ENCODE data around the gene ZNF511.

ZNF511 gene

DNA sequence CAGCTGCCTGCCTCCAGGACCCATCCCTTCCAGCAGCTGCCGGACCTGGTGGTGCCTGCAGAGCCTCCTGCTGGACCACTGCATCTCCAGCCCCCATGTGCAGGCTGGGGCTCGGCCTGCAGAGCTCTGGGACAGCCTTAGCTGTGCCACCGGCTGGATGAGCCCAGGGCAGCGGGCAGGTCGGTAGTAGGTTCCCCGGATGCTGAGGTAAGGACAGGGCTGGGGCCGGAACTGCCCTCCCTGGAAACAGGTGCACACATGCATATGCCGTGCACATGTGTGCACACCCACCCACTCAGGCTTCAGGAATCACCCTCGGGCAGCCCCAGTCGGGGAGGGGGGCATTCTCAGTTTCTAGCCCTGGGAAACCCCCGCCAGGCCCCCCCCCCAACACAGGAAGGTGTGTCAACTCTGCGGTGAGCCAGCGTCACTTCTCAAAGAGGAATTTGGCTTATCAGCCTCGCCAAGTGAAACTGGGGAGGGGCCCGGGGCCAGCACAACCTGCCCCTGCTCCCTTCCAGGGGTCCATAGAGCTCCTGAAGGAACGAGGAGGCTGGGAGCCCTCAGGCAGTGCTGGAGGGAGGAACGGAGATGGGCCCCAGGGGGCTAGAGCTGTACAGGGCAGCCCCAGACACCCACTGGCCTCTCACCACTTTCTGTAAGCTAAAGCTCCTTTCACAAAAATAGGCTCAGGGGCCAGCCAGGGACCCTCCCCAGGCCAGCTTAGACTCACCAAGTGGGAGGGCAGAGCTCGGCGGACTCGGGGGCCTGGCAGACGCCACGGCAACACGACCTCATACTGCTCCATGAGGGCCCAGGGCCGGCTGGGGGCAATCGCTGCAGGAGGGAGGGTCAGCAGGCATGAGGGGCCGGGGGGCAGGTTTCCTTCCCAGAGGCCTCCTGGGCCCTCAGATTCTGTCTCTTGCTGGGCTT lies 33.7 kb upstream of the ZNF511 start:
- no peak for DNase-seq

DNA sequence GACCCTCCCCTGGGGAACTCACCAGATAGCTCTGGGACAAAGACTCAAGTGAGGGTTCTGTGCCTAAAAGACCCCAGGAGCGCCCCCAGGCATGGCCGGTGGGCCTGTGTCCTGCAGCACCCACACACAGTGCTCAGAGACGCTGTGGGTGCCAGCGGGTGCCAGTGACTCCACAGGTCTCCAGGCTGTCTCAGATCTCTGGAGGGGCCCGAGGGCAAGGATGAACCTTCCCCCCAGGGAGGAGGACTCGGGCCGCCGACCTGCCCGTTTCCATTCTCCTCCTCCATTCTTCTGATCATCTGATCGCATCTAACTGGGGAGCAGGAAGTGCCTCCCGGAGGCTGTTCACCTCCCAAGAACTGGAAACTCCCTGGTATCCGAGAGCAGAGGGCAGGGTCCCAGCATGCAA lies 33.0 kb upstream of the ZNF511 start:
- no peak for DNase-seq

DNA sequence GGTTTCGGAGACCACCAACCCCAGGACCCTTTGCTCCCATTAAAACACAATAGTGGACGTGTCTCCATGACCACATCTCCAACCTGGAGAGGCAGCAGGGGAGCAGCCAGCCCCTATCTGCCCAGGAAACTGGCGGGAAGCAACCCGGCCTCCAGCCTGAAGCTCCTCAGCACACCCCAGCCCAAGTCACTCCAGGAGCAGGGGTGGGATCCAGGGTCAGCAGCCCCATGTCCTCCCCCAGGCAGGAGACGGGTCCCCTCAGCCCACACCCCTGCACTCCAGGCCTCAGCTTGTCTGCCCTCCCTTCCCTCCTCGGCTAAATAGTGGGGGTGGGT lies 32.6 kb upstream of the ZNF511 start:
- no peak for DNase-seq

DNA sequence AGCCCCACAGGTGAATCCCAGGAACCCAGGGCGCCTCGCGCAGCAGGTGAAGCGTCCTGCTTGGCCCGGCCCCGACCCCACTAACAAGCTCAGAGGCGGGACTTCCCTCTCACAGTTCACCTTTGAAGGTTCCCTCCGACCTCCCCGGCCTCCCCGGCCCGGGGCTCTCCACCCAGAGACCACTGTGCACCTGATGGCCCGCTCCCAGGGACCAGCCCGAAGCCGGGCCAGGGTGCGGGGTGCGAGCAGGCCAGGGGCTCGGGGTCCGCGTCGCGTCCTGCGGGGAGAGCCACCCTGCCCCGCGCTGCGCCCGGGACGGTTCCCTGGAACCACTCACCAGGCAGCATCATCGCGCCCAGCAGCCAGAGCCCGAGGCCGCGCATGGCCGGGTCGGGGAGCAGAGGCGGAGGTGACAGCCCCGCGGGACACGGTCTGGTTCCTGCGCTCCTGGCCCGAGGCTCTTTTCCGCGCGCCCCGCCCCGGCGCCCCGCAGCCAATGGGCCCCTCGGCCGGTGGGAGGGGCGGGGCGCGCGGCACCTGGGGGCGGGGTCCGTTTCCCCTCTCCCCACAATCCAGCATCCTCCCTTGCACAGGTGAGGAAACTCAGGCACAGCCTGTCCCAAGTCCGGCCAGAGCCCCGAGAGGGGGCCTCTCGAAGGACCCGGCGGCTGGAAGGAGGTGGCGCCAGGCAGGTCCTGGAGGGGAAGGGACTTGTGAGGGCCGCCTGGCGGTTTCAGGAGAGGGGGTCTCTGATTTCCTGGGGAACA lies 32.1 kb upstream of the ZNF511 start, which contains the start of gene ADAM8:
ADAM8 (minus strand) TSS at position 434 of the 767 bp plus-strand sequence; CDS start at position 383, 51 bp downstream.
- DNase-seq = no peak

DNA sequence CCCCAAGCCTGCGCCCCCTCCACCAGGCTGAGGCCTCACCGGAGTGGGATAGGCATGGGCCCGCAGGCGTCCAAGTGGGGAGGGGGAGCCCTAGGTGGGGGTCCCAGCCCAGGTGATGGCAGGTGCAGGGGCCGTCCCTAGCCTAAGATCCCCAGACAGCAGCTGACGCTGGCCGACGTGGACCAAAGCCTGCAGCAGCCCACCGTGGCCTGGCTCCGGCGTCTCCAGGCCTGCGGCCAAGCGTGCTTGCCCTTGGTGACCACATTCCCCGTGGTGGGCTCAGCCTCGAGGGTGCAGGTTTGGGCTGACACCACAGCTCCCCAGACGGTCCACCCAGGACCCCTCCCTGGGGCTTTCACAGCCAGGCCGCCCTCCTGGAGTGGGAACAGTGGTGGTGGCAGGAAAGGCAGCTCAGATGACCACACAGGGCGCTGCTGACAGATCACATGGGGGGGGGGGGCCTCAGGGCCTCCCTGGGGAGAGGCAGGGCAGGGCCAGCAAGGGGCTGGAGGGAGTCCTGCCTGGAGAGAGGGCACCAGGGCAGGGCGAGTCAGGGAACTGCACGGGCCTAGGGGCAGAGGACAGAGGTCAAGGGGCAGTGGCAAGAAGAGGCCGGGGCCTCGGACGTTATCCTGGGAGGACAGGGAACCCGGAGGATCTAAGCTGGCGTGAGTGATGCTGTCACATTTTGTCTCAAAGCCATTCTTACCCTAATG lies 31.3 kb upstream of the ZNF511 start:
- DNase-seq = no peak

DNA sequence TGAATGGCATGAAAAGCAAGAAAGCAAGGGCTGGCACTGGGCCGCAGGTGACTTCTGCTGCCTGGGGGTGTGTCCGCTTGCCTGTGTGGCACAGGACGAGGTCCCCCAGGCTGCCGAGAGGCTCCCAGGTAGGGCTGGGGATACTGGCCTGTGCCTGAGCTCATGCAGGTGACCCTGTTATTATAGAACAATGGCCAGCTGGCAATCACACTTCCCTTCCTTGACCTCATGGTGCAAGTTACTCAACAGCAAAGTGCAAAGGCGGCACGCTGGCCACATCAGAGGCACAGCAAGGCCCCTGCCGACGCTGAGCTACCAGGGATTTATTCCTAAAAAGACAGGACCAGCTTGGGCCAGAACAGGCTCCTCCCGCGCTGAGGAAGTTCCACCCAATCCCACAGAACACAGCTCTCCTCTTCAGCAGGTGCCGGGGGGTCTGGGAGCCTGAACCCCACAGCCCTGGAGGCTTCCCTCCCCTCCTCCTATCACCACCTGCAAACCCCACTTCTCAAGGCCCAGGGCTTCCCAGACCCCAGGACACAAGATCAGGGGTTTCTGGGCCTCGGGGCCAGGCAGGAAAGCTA lies 30.6 kb upstream of the ZNF511 start:
- no peak for DNase-seq

DNA sequence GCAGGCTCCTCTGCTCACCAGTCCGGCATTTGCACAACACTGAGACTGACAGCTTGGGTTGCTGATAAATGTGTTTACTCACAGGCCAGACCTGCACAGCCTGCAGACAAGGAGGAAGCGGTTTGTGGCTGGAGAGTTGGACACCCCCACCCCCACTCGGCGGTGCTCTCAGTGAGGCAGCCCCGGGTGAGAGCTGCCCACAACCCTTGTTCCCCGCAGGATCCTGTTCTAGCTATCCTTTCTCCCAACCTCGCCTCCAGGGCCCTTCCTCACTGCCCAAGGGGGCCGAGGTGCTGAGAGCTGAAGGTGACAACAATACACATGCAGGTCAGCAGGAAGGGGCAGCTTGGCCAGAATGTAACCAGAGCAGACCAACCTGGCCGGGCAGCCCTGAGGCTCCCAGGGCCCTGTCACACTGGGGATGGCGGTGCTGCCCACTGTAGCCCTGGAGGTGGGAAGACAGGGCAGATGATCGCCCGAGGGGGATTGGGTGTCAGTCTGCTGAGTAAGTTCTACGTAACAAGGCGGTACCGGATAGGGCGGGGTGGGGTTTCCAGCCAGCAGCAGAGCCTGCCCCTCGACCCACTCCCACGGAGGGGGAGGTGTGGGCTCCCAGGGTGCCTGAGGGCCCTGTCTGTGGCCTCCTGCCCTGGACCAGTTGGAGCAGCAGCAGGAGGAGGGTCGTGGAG lies 30.0 kb upstream of the ZNF511 start:
- DNase-seq = no peak

DNA sequence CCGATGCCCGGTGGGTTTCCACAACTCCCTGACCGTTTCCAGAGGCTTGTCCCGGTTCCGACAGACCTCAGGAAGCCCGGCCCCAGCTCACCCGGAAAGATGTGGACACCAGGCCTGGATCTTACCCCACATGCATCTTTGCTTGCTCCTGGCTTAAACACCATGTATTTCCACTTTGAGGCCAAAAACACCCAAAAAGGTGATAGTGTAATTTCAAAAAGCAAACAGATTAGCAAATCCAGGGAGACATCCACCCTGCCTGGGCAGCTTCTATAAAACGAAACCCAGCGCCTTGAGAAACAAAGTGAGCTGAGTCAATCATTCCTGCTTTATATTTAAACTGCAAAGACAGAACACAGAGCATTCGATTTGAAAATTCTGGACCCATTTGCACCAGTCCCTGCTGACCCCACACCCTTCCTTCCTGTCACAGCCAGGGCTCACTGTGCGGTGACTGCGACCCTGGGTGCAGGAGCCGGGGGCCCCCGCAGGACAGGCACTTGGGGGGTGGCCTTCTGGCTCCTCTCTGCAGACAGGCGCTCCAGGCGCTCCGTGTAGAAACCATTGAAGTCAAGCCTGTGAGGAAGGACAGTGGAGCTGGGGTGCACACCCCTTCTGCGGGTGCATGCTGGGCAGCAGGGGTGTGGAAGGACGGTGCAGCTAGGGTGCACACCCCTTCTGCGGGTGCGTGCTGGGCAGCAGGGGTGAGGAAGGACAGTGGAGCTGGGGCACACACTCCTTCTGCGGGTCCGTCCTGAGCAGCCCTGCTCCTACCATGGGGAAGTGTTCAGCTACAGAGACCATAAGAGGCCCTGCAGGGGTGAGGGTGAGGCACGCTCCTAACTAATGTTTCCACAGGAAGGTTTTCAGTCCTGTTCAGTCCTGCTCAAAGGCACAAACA lies 29.1 kb upstream of the ZNF511 start:
- DNase-seq = no peak

DNA sequence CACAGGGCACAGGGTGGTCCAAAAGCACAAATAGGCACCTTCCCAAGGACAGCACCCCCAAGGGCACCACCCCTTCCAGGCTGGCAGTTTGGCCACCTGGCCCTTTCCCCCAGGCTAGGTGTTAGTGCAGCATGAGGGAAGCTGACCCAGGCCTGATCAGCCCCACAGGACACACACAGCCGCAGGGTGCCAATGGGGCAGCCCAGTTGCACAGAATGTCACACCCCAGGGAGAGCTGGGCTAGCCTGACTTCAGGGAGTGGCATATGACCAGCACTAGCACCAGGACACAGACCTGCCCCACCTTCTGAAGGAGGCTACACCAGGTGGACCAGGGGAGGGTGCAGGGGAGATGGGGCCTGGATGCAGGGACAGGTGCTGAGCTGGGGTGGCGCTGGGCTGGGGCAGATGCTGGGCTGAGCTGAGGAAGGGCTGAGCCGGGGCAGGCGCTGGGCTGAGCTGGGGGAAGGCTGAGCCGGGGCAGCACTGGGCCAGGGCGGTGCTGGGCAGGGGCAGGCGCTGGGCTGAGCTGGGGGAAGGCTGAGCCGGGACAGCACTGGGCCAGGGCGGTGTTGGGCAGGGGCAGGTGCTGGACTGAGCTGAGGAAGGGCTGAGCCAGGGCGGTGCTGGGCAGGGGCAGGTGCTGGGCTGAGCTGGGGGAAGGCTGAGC lies 28.2 kb upstream of the ZNF511 start:
- DNase-seq = no peak

DNA sequence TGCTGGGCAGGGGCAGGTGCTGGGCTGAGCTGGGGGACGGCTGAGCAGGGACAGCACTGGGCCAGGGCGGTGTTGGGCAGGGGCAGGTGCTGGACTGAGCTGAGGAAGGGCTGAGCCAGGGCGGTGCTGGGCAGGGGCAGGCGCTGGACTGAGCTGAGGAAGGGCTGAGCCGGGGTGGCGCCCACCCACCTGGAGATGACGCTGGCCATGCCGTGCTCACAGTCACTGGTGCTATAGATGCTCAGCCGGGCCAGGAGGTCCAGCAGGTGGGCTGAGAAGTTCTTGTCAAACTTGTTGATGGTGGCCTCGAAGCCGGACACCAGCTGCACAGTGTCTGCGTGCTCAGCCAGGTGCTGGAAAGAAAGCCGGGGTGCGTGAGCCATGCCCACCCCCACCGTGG lies 27.6 kb upstream of the ZNF511 start:
- no peak for DNase-seq

DNA sequence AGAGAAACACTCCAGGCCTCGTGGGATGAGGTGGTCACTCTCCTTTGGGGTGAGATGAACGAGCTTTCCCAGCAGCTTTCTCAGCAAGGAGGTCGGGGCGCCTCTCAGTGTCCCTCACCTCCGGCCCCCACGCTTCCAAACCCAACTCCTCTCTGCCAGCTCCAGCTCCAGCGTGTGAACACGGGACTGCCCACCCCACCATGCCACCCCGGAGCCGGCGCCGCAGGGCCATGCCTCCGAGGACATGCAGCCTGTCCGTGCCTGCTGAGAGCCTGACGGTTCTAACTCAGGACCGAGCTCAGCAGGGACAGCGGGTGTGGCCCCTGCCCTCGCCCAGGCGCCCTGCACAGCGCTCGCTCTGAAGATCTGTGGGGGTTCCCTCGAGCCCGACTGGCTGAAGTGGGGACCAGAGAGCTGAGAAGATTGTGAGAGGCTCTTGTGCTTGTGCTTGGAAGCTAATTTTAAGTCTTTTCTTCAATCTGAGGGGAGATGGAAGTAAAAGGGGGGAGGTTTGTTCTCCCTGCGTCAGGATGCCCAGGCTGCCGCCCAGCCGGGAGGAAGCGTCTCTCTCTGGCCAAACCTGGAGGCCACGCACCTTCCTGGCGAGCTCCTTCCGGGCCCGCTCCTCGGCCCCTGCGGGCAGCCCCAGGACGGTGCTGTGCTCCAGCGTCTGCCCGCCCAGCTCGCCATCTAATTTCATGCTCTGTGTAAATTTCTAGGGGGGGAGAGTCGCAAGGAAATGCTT lies 26.9 kb upstream of the ZNF511 start:
- no peak for DNase-seq

DNA sequence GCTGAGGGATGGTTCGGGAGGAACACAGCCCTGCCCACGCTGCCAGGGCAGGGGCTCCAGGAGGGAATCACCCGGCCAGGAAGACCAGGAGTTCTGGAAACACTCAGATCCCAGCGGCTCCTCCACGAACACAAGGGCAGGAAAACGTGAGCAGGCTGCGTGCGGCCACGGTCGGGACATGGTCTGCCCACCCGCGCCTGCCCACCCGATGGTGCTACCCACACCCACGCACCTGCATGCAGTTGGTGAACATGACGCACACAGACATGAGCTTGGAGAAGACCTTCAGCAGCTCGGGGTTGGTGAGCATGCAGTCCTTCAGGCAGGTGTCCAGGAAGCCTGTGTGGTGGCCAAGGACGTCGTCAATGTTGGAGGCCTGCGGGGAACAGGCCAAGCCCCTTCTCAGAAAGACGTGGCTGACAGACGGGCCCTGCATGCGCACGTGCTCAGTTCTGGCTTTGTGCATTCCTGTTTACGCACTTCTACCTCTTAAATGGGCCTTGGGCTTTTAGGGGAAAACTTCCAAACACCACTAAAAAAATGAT lies 25.8 kb upstream of the ZNF511 start:
- no peak for DNase-seq

DNA sequence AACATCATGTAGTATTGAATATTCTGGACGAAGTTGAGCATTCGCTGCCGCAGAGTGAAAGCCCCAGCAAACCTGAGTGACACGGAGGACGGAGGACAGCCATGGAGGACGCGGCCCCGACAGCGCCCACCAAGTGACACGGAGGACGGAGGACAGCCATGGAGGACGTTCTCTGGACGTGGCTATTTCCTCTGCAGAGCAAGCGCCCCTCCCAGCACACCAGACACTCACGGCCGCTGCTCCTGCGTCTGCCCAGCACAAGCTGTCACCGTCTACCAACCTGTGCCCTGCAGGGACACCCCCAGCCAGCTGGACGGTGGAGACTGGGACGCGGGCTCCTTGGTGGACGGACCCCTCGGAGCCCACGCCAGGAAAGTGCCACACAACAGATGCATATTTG lies 24.8 kb upstream of the ZNF511 start:
- no peak for DNase-seq

DNA sequence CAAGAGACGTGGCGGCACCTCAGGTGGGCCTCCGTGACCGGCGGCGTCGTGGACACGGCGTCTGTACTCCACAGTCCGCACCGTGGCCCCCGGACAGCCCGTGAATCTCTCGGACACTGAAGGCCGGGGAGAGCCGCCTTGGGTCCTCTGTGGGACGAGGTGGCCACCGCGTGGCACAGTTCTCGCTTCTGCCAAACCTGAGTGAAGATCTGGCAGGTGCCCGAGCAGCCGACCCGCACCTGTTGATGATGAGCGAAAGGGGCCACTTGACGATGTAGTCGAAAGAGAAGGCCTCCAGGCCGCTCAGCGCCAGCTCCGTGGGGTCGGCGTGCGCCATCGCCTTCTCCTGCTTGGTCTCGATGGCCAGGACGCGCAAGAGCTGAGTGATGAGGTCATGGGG lies 23.5 kb upstream of the ZNF511 start:
- no peak for DNase-seq

DNA sequence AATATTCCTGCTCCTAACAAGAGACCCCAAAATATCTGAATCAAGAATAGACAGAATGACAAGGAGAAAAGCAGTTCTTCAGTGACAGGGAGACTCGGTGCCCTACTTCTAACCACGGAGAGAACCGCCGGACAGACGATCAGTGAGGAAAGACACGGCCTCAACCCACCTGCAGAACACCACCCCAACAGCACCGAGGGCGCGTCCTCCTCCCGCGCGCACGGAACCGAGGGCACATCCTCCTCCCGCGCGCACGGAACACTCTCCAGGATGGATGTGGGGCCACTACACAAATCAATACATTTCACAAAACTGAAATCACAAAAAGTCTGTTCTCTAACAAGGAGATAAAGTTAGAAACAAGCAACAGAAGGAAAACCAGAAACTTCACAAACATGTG lies 22.3 kb upstream of the ZNF511 start:
- DNase-seq = no peak

DNA sequence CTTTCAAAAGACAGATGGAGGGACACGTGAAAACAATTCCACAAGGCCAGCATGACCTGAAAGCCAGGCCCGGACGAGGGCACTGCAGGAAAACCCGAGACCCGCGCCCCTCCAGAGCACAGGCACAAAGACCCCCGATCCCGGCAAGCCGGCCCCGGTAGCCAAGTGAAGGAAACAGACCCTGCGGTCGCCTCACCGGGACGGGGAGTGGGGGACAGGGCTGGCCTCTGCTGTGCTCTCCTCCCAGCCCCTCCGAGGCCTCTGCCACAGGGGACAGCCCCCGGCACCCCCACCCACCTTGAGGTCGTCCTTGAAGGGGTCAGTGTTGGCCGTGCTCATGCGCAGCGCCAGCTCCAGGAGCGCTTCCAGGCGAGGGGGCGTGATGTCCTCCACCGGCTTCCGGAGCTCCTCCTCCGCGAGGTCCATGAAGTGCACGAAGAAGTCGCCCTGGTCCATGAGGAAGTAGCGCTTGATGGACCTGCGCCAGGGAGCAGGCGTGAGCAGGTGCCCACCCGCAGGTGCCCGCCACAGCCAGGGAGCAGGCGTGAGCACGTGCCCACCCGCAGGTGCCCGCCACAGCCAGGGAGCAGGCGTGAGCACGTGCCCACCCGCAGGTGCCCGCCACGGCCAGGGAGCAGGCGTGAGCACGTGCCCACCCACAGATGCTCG lies 20.7 kb upstream of the ZNF511 start:
- no peak for DNase-seq

DNA sequence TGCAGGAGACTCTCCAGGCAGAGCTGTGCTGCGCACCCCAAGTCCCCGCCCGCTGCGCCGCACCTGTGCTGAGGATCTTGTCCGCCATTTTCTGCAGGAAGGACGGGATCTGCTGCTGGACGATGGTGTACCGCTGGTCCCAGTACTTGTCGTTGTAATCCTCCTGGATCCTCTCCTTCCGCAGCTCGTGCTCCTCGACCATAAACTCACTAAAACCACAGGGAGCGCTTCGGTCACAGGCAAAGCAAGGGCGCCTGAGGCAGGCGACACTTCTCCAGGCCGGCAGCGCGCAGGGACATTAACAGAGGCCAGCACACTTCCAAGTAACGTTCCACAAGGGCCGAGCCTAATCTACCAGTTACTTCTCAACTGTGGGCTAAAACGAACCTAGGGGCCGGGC lies 19.0 kb upstream of the ZNF511 start:
- DNase-seq = no peak

DNA sequence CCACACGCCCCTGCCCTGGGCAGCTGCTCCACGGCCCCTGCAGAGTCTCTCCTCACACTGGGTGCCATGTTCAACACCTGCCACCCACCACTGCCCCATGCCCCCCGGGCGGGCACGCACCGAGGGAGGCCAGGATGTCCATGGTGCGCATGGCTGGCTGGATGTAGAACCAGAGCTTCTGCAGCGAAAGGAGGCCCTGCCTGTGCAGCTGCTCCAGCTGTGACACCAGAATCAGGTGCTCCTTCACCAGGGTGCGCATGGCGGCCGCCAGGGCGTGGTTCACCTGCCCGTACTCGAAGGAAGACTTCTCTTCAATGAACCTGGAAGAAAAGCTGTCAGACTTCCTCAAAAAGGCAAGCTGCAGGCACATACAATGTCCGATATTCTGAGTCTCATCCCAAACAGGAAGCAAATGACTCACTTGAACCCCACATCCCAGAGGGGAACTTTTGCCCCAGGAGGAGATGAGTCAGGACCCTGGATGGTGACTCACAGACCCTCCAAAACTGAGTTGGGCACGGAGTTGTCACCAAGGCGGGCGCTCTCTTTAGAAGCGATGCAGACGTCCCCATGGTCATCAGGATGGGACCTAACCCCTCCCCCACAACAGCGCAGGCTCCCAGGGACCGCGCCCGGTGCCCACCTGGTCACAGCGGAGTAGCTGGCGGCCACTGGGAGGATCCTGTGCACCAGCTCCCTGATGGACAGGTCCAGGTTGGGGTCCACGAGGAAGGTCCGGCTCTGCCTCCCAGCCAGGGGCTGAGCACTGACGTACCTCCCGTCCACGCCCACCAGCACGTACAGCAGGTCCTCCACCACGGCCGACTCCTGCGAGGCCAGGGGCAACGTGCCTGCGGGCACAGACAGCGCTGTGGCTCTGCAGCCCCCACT lies 15.6 kb upstream of the ZNF511 start:
- no peak for DNase-seq
